AG08396 (cell line): ENCODE measurements around the gene AGO4.
"Not testable (repeated sequence)": the region's sequence is repeated elsewhere in the genome, so short reads cannot be mapped to it uniquely, and the experiment has no call there.

ENCODE experiments used
- DNase-seq: peaks from one replicate; pipeline ENCODE4 v3.0.0; 2012; ENCODE audit warnings: low spot score, mixed read lengths

Gene AGO4

GRCh38 chr1:35863881-35864625, 56.2 kb downstream of the AGO4 start:
- no peak for DNase-seq

- no peak for DNase-seq
Measured at GRCh38 chr1:35864813-35865212, 57.0 kb downstream of the AGO4 start.

- no peak for DNase-seq
Measured at GRCh38 chr1:35866991-35867390, 59.2 kb downstream of the AGO4 start.

- DNase-seq: not testable (repeated sequence)
Measured at GRCh38 chr1:35869245-35869950, 61.6 kb downstream of the AGO4 start.

GRCh38 chr1:35870651-35871309, 63.0 kb downstream of the AGO4 start:
- no peak for DNase-seq

- no peak for DNase-seq
Measured at GRCh38 chr1:35873243-35873750, 65.5 kb downstream of the AGO4 start.

GRCh38 chr1:35874115-35874514, 66.3 kb downstream of the AGO4 start:
- DNase-seq: not testable (repeated sequence)

GRCh38 chr1:35876988-35877387, 69.2 kb downstream of the AGO4 start:
- DNase-seq: peak; percentile 55

GRCh38 chr1:35881850-35882273, 74.0 kb downstream of the AGO4 start:
- no peak for DNase-seq

GRCh38 chr1:35882586-35882944, 74.7 kb downstream of the AGO4 start:
- DNase-seq: no peak

- peak; percentile 100 for DNase-seq
Measured at GRCh38 chr1:35882945-35883634, 75.3 kb downstream of the AGO4 start, which contains the start of gene AGO1. Gene AGO1, plus strand, starts transcription at chr1:35883209. Its CDS starts 213 bp downstream, at chr1:35883422.

- peak; percentile 65 for DNase-seq
Measured at GRCh38 chr1:35883635-35884101, 75.9 kb downstream of the AGO4 start.

- DNase-seq: no peak
Measured at GRCh38 chr1:35884934-35885333, 77.1 kb downstream of the AGO4 start.

- DNase-seq: no peak
Measured at GRCh38 chr1:35885961-35886558, 78.2 kb downstream of the AGO4 start.

- DNase-seq: no peak
Measured at GRCh38 chr1:35886577-35887431, 79.0 kb downstream of the AGO4 start.

GRCh38 chr1:35887508-35887907, 79.7 kb downstream of the AGO4 start:
- DNase-seq: no peak

GRCh38 chr1:35888255-35888654, 80.4 kb downstream of the AGO4 start:
- DNase-seq: no peak

GRCh38 chr1:35888981-35889380, 81.2 kb downstream of the AGO4 start:
- not testable (repeated sequence) for DNase-seq

- DNase-seq: no peak
Measured at GRCh38 chr1:35893051-35893879, 85.4 kb downstream of the AGO4 start.

GRCh38 chr1:35894183-35894582, 86.4 kb downstream of the AGO4 start:
- DNase-seq: no peak
